Measurements from ENCODE around the gene POR. TPM values are rescaled to one million over a fixed set of nuclear protein-coding genes. Genes with fewer than 3 reads are reported as not detected.

The POR gene
- total and polyA plus RNA-seq, 2 of the 13 experiments (the other 11 are each of a cell fraction or from before 2014, with no cell fraction given) = 145 to 266 TPM

GRCh38 chr7:75962607-75963380 is 47.8 kb downstream of the POR start (continued):
- TF ChIP-seq CSRNP1 (CRISPR knock-in tag; IDR thresholded peaks at IDR 0.05) (no peak), JUNB (CRISPR knock-in tag; IDR thresholded peaks at IDR 0.05; ENCODE audit: borderline replicate concordance) (no peak; the same call in 1 of the 2 replicates), ZNF362 (CRISPR knock-in tag; IDR thresholded peaks at IDR 0.05; ENCODE audit: borderline replicate concordance) (peak; percentile 77), BRCA1 (CRISPR knock-in tag; IDR thresholded peaks at IDR 0.05) (no peak), TERF1 (CRISPR knock-in tag; IDR thresholded peaks at IDR 0.05) (no peak), MTF2 (CRISPR knock-in tag; IDR thresholded peaks at IDR 0.05; ENCODE audit: borderline replicate concordance) (no peak), ZNF326 (CRISPR knock-in tag; IDR thresholded peaks at IDR 0.05; ENCODE audit: borderline replicate concordance) (no peak), ZBTB2 (CRISPR knock-in tag; IDR thresholded peaks at IDR 0.05; ENCODE audit: low read depth) (no peak), ZNF335 (CRISPR knock-in tag; IDR thresholded peaks at IDR 0.05) (no peak), ZNF333 (CRISPR knock-in tag; IDR thresholded peaks at IDR 0.05; ENCODE audit: borderline replicate concordance) (no peak), U2AF1 (optimal IDR thresholded peaks at IDR 0.05; ENCODE audit: low read depth, low read length) (no peak), ZNF225 (CRISPR knock-in tag; IDR thresholded peaks at IDR 0.05) (no peak; the same call in 1 of the 2 replicates), MED1 (CRISPR knock-in tag; IDR thresholded peaks at IDR 0.05) (peak; percentile 93), ZNF382 (CRISPR knock-in tag; IDR thresholded peaks at IDR 0.05; ENCODE audit: borderline replicate concordance) (no peak), KDM2A (CRISPR knock-in tag; IDR thresholded peaks at IDR 0.05; ENCODE audit: borderline replicate concordance, low read depth) (no peak), SAP130 (CRISPR knock-in tag; IDR thresholded peaks at IDR 0.05; ENCODE audit: low read depth) (peak; percentile 74), RBM22 (optimal IDR thresholded peaks at IDR 0.05; ENCODE audit: low read length) (no peak), CHD4 (IDR thresholded peaks at IDR 0.05; ENCODE audit: borderline replicate concordance, low read length) (no peak), FOXM1 (CRISPR knock-in tag; IDR thresholded peaks at IDR 0.05) (no peak), GTF3A (CRISPR knock-in tag; conservative IDR thresholded peaks at IDR 0.05) (no peak), ZBTB25 (CRISPR knock-in tag; IDR thresholded peaks at IDR 0.05) (no peak), KAT7 (CRISPR knock-in tag; IDR thresholded peaks at IDR 0.05; ENCODE audit: borderline replicate concordance) (no peak)
- TF ChIP-seq, protein P1, sequence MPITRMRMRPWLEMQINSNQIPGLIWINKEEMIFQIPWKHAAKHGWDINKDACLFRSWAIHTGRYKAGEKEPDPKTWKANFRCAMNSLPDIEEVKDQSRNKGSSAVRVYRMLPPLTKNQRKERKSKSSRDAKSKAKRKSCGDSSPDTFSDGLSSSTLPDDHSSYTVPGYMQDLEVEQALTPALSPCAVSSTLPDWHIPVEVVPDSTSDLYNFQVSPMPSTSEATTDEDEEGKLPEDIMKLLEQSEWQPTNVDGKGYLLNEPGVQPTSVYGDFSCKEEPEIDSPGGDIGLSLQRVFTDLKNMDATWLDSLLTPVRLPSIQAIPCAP (CRISPR knock-in tag; IDR thresholded peaks at IDR 0.05; ENCODE audit: low read depth) = no peak
